ENCODE measurements around the gene RFESD.

RFESD gene

DNA sequence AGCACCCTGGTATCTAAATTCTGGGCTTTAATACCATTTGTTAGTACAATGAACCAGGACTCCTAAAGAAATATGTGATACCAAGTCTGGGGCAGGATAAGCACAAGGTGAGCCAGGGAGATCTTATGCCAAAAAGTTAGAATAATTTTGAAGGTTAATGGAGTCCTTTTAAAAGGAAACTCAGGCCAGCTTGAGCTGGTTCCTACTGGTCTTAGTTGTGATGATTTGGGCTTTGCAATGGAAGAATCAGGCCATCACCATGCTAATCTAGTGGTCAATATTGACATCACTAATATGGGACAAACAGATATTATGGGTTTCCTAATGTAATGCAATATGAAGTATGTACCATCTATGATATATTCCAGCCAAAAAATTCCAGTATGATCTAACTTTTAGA, 43.8 kb downstream of the RFESD start:
- TF ChIP-seq, protein P1, sequence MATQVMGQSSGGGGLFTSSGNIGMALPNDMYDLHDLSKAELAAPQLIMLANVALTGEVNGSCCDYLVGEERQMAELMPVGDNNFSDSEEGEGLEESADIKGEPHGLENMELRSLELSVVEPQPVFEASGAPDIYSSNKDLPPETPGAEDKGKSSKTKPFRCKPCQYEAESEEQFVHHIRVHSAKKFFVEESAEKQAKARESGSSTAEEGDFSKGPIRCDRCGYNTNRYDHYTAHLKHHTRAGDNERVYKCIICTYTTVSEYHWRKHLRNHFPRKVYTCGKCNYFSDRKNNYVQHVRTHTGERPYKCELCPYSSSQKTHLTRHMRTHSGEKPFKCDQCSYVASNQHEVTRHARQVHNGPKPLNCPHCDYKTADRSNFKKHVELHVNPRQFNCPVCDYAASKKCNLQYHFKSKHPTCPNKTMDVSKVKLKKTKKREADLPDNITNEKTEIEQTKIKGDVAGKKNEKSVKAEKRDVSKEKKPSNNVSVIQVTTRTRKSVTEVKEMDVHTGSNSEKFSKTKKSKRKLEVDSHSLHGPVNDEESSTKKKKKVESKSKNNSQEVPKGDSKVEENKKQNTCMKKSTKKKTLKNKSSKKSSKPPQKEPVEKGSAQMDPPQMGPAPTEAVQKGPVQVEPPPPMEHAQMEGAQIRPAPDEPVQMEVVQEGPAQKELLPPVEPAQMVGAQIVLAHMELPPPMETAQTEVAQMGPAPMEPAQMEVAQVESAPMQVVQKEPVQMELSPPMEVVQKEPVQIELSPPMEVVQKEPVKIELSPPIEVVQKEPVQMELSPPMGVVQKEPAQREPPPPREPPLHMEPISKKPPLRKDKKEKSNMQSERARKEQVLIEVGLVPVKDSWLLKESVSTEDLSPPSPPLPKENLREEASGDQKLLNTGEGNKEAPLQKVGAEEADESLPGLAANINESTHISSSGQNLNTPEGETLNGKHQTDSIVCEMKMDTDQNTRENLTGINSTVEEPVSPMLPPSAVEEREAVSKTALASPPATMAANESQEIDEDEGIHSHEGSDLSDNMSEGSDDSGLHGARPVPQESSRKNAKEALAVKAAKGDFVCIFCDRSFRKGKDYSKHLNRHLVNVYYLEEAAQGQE (IDR thresholded peaks at IDR 0.05; ENCODE audit: insufficient read depth in 1 of 2, low read depth in 2 of 2, low read length in 2 of 2): no peak
- no peak for TF ChIP-seq TAF1 (IDR thresholded peaks at IDR 0.05; ENCODE audit: borderline replicate concordance, insufficient read depth, low read length)
- no peak for TF ChIP-seq POLR2AphosphoS5 (IDR thresholded peaks at IDR 0.05; ENCODE audit: low read depth, low read length)
- no peak for TF ChIP-seq FOXP2 (optimal IDR thresholded peaks at IDR 0.05; ENCODE audit: borderline replicate concordance, extremely low read depth, extremely low read length, insufficient read depth)
- no peak for TF ChIP-seq SIN3A (IDR thresholded peaks at IDR 0.05; ENCODE audit: borderline replicate concordance, insufficient read depth, low read length)

DNA sequence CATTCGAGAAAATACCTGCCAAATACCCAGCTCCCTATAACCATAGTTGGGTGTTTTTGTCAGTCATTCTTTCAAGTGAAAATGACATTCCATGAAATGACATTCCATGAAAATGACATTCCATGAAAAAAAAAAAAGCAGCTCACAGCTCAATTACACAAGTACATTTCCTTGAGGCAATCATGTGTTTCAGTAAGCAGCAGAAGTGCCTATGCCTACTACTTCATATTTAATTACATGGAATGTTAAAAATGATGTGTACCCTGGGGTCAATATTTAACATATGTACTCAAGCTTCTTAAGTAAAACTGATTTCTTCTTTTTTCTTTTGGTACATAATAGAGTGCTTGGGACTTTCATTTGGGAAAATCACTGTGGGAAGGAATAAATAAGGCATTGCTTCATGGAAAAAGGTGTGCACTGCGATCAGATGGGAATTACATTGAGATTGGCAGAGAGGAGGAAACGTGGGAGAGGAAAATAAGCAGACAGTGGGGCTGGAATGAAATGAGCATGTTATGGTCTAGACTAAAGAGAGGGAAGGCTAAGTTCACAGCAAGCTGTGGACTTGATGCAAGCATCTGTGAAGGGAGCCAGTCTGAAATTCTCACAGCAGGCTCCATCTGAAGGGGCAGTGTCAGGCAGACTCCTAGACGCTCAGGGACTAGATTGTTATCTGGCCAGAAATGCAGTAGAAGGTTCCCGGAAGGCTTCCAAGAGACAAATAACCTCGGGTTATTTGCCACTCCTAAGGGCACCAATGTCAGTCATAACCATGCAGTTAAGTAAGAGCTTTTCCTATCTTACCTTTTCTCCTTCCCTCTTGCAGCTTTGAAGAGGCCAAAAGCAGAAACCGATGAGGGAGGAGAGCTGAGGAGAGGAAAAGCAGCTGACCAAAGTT, 51.5 kb downstream of the RFESD start:
- no peak for TF ChIP-seq TAF1 (IDR thresholded peaks at IDR 0.05; ENCODE audit: borderline replicate concordance, insufficient read depth, low read length)
- TF ChIP-seq, protein P1 (IDR thresholded peaks at IDR 0.05; ENCODE audit: insufficient read depth in 1 of 2, low read depth in 2 of 2, low read length in 2 of 2): 0 out of 4 replicates have a peak, but pooled peaks of 1 of the 2 experiments have one; percentile 30
- no peak for TF ChIP-seq POLR2AphosphoS5 (IDR thresholded peaks at IDR 0.05; ENCODE audit: low read depth, low read length)
- peak; percentile 30; the same call in 1 of the 2 replicates for TF ChIP-seq SIN3A (IDR thresholded peaks at IDR 0.05; ENCODE audit: borderline replicate concordance, insufficient read depth, low read length)
- no peak for TF ChIP-seq FOXP2 (optimal IDR thresholded peaks at IDR 0.05; ENCODE audit: borderline replicate concordance, extremely low read depth, extremely low read length, insufficient read depth)

DNA sequence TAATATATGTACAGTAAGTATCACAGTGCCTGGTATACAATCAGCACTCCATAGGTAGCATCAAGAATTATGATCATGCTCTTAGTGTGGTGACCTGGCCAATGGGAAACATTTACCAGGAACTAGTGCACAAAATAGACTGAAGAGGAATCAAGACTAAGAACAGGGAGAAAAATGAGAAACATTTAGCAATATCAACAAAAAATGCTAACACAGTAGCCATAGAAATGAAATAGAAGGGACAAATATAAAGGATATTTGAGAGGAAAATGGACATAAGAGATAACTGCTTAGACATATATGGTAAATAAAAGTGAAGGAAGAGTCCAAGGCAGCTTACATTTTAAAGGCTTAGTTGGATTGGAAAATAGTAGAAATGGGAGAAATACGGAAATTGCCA, 52.8 kb downstream of the RFESD start:
- TF ChIP-seq TAF1 (IDR thresholded peaks at IDR 0.05; ENCODE audit: borderline replicate concordance, insufficient read depth, low read length) (no peak), POLR2AphosphoS5 (IDR thresholded peaks at IDR 0.05; ENCODE audit: low read depth, low read length) (no peak), SIN3A (IDR thresholded peaks at IDR 0.05; ENCODE audit: borderline replicate concordance, insufficient read depth, low read length) (no peak), FOXP2 (optimal IDR thresholded peaks at IDR 0.05; ENCODE audit: borderline replicate concordance, extremely low read depth, extremely low read length, insufficient read depth) (no peak)
- TF ChIP-seq, protein P1 (IDR thresholded peaks at IDR 0.05; ENCODE audit: insufficient read depth in 1 of 2, low read depth in 2 of 2, low read length in 2 of 2): no peak

DNA sequence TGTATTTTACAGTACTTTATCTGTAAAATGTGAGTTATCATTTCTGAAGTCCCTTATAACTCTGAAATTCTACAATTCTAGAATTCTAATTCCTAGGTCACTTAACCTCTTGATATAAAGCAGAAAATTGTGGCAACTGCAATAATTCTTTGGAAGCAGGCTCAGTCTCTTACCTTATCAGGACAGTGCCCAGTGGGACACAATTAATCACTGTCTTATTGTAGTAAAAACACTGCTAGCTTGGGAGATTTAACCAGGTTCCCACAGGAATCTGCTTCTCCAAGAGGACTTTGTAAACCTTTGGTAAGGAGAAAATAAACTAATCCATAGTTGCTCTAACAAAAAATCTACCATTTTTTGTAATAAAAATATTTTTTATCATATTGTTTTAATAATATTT, 54.5 kb downstream of the RFESD start:
- no peak for TF ChIP-seq POLR2AphosphoS5 (IDR thresholded peaks at IDR 0.05; ENCODE audit: low read depth, low read length)
- no peak for TF ChIP-seq FOXP2 (optimal IDR thresholded peaks at IDR 0.05; ENCODE audit: borderline replicate concordance, extremely low read depth, extremely low read length, insufficient read depth)
- TF ChIP-seq SIN3A (IDR thresholded peaks at IDR 0.05; ENCODE audit: borderline replicate concordance, insufficient read depth, low read length): no peak
- TF ChIP-seq, protein P1 (IDR thresholded peaks at IDR 0.05; ENCODE audit: insufficient read depth in 1 of 2, low read depth in 2 of 2, low read length in 2 of 2): no peak
- TF ChIP-seq TAF1 (IDR thresholded peaks at IDR 0.05; ENCODE audit: borderline replicate concordance, insufficient read depth, low read length): no peak

All from PFSK-1 (cell line).